HCT116 (cell line): Measurements from ENCODE around the gene BFSP1.

Experiments used
- ATF3 ChIP-seq: IDR thresholded peaks from 2 replicates; pipeline ENCODE4 v1.6.1; 2012
- CEBPB ChIP-seq: IDR thresholded peaks from 2 replicates; pipeline ENCODE4 v1.6.1; 2012; ENCODE audit warnings: low read depth
- CTCF ChIP-seq, 3 experiments: fragments of 200-600 bp in 1 of 3; sonication (generic) in 1 of 3; IDR thresholded peaks in 2 of 3; conservative IDR thresholded peaks in 1 of 3; 2 replicates each; pipeline ENCODE4 v1.5.1; 2012 to 2017; ENCODE audit warnings: low read depth in 2 of 3, low read length in 2 of 3, antibody characterized with exemption in 1 of 3, borderline replicate concordance in 1 of 3, control low read depth in 1 of 3, mild to moderate bottlenecking in 1 of 3, mixed read lengths in 1 of 3, mixed run types in 1 of 3, moderate library complexity in 1 of 3; ENCODE audit not compliant: insufficient read depth in 1 of 3
- EZH2 ChIP-seq: fragments of 200-600 bp; sonication (generic); IDR thresholded peaks from 2 replicates; pipeline ENCODE4 v1.6.1; 2017; ENCODE audit warnings: antibody characterized with exemption, mixed run types
- EZH2phosphoT487 ChIP-seq: fragments of 200-600 bp; IDR thresholded peaks from 2 replicates; pipeline ENCODE4 v1.6.1; 2018; ENCODE audit warnings: antibody characterized with exemption, borderline replicate concordance
- JUND ChIP-seq: IDR thresholded peaks from 2 replicates; pipeline ENCODE4 v1.6.1; 2012
- POLR2A ChIP-seq: IDR thresholded peaks from 2 replicates; pipeline ENCODE4 v1.7.0; 2011; ENCODE audit warnings: borderline replicate concordance; ENCODE audit not compliant: insufficient read depth, insufficient read length; ENCODE audit errors: extremely low read depth
- POLR2AphosphoS5 ChIP-seq: IDR thresholded peaks from 2 replicates; pipeline ENCODE4 v1.6.1; 2011; ENCODE audit warnings: mild to moderate bottlenecking, low read depth, low read length, moderate library complexity
- RAD21 ChIP-seq: IDR thresholded peaks from 2 replicates; pipeline ENCODE4 v1.6.1; 2012; ENCODE audit warnings: low read depth, mild to moderate bottlenecking
- SIN3A ChIP-seq: IDR thresholded peaks from 2 replicates; pipeline ENCODE4 v1.6.1; 2012; ENCODE audit warnings: low read depth
- TCF7L2 ChIP-seq: IDR thresholded peaks from 2 replicates; pipeline ENCODE4 v1.7.0; 2011; ENCODE audit warnings: borderline replicate concordance, inconsistent platforms; ENCODE audit not compliant: insufficient read depth, insufficient read length; ENCODE audit errors: extremely low read depth
- TF ChIP-seq, protein P1 (sequence below): IDR thresholded peaks from 2 replicates; pipeline ENCODE4 v1.6.1; 2012; ENCODE audit warnings: low read depth
- TF ChIP-seq, protein P2 (sequence below): IDR thresholded peaks from 2 replicates; pipeline ENCODE4 v1.6.1; 2012

GRCh38 chr20:17536944-17537444 is 5.8 kb upstream of the BFSP1 start:
- TF ChIP-seq SIN3A (no peak), CTCF (IDR thresholded peaks at IDR 0.05 in 2 of 3, conservative IDR thresholded peaks at IDR 0.05 in 1 of 3; ENCODE audit: borderline replicate concordance in 1 of 3, insufficient read depth in 1 of 3, low read depth in 2 of 3, low read length in 2 of 3) (peak; percentile 87 to 97 (median 97)), JUND (no peak), EZH2phosphoT487 (no peak), TCF7L2 (no peak), EZH2 (no peak), POLR2A (no peak), ATF3 (no peak), CEBPB (no peak), RAD21 (peak; percentile 99), POLR2AphosphoS5 (no peak)
- TF ChIP-seq, protein P1, sequence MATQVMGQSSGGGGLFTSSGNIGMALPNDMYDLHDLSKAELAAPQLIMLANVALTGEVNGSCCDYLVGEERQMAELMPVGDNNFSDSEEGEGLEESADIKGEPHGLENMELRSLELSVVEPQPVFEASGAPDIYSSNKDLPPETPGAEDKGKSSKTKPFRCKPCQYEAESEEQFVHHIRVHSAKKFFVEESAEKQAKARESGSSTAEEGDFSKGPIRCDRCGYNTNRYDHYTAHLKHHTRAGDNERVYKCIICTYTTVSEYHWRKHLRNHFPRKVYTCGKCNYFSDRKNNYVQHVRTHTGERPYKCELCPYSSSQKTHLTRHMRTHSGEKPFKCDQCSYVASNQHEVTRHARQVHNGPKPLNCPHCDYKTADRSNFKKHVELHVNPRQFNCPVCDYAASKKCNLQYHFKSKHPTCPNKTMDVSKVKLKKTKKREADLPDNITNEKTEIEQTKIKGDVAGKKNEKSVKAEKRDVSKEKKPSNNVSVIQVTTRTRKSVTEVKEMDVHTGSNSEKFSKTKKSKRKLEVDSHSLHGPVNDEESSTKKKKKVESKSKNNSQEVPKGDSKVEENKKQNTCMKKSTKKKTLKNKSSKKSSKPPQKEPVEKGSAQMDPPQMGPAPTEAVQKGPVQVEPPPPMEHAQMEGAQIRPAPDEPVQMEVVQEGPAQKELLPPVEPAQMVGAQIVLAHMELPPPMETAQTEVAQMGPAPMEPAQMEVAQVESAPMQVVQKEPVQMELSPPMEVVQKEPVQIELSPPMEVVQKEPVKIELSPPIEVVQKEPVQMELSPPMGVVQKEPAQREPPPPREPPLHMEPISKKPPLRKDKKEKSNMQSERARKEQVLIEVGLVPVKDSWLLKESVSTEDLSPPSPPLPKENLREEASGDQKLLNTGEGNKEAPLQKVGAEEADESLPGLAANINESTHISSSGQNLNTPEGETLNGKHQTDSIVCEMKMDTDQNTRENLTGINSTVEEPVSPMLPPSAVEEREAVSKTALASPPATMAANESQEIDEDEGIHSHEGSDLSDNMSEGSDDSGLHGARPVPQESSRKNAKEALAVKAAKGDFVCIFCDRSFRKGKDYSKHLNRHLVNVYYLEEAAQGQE: no peak
- TF ChIP-seq, protein P2, sequence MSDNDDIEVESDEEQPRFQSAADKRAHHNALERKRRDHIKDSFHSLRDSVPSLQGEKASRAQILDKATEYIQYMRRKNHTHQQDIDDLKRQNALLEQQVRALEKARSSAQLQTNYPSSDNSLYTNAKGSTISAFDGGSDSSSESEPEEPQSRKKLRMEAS: peak; percentile 94
